Activated CD4-positive, alpha-beta T cell treated with anti-CD3 and anti-CD28 coated beads, Interleukin-2, Interleukin-4, amounts not matched to agents 100 ng/mL and 50 ng/mL, durations not matched to agents 16 hours and 8 hours (primary cell): Measurements from ENCODE around the gene CD14.
"Not testable (repeated sequence)": the region's sequence is repeated elsewhere in the genome, so short reads cannot be mapped to it uniquely, and the experiment has no call there.

Experiments used
- DNase-seq: peaks from one replicate; pipeline ENCODE4 v3.0.0-alpha.2; 2020; ENCODE audit warnings: low spot score

Gene CD14

GRCh38 chr5:140635291-140636257, 2.6 kb upstream of the CD14 start:
- DNase-seq = no peak

GRCh38 chr5:140634103-140634502, 1.1 kb upstream of the CD14 start:
- no peak for DNase-seq

- no peak for DNase-seq
Observed at GRCh38 chr5:140633501-140633900, 526 bp upstream of the CD14 start.

GRCh38 chr5:140632366-140633020, 482 bp downstream of the CD14 start:
- peak; percentile 53 for DNase-seq

- no peak for DNase-seq
Observed at GRCh38 chr5:140631831-140632365, 1.1 kb downstream of the CD14 start.

- DNase-seq = no peak
Observed at GRCh38 chr5:140631036-140631417, 1.9 kb downstream of the CD14 start.

- DNase-seq = no peak
Observed at GRCh38 chr5:140630292-140631035, 2.5 kb downstream of the CD14 start.

- no peak for DNase-seq
Observed at GRCh38 chr5:140628711-140629110, 4.3 kb downstream of the CD14 start.

- DNase-seq = no peak
Observed at GRCh38 chr5:140627972-140628371, 5.0 kb downstream of the CD14 start.

- not testable (repeated sequence) for DNase-seq
Observed at GRCh38 chr5:140624886-140625285, 8.1 kb downstream of the CD14 start.

GRCh38 chr5:140623061-140623460, 9.9 kb downstream of the CD14 start:
- DNase-seq = not testable (repeated sequence)

GRCh38 chr5:140622301-140622700, 10.7 kb downstream of the CD14 start:
- DNase-seq = no peak

- DNase-seq = no peak
Observed at GRCh38 chr5:140611020-140611521, 21.9 kb downstream of the CD14 start.

GRCh38 chr5:140609126-140609525, 23.8 kb downstream of the CD14 start:
- DNase-seq = no peak

GRCh38 chr5:140608722-140609121, 24.3 kb downstream of the CD14 start:
- DNase-seq = no peak

GRCh38 chr5:140607031-140607430, 25.9 kb downstream of the CD14 start:
- DNase-seq = no peak

- DNase-seq = no peak
Observed at GRCh38 chr5:140605879-140606278, 27.1 kb downstream of the CD14 start.

- DNase-seq = no peak
Observed at GRCh38 chr5:140603734-140604133, 29.2 kb downstream of the CD14 start.

GRCh38 chr5:140603446-140603698, 29.6 kb downstream of the CD14 start:
- DNase-seq = not testable (repeated sequence)

GRCh38 chr5:140602147-140602546, 30.8 kb downstream of the CD14 start:
- no peak for DNase-seq

- no peak for DNase-seq
Observed at GRCh38 chr5:140600096-140600495, 32.9 kb downstream of the CD14 start.

GRCh38 chr5:140598836-140599235, 34.1 kb downstream of the CD14 start:
- DNase-seq = no peak
